HFF-Myc (cell line): ENCODE measurements around the gene RCOR1.

Source experiments
- DNase-seq: peaks from one replicate; pipeline ENCODE4 v3.0.0-alpha.2; 2011; ENCODE audit warnings: low read depth; ENCODE audit errors: extremely low read depth
- H3K4me3 ChIP-seq: replicated peaks from 2 replicates; pipeline ENCODE4 v1.5.1; 2011; ENCODE audit warnings: low read depth, mild to moderate bottlenecking, control low read depth, low read length
- TF ChIP-seq, protein P1 (sequence below): IDR thresholded peaks from 2 replicates; pipeline ENCODE4 v1.5.1; 2012; ENCODE audit warnings: mild to moderate bottlenecking, low read depth, low read length, control low read depth; ENCODE audit errors: missing control alignments

Gene RCOR1

DNA sequence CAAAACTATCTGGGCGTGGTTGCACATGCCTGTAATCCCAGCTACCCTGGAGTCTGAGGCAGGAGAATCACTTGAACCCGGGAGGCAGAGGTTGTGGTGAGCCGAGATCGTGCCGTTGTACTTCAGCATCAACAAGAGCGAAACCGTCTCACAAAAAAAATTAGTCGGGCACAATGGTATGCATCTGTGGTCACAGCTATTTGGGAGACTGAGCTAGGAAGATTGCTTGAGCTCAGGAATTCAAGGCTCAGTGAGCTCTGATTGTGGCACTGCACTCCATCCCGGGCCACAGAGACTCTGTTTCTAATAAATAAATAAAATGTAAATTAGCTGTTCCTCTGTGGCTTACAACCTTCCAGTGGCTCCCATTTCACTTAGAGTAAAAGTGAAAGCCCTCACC is 28.0 kb downstream of the RCOR1 start:
- DNase-seq: no peak
- TF ChIP-seq, protein P1, sequence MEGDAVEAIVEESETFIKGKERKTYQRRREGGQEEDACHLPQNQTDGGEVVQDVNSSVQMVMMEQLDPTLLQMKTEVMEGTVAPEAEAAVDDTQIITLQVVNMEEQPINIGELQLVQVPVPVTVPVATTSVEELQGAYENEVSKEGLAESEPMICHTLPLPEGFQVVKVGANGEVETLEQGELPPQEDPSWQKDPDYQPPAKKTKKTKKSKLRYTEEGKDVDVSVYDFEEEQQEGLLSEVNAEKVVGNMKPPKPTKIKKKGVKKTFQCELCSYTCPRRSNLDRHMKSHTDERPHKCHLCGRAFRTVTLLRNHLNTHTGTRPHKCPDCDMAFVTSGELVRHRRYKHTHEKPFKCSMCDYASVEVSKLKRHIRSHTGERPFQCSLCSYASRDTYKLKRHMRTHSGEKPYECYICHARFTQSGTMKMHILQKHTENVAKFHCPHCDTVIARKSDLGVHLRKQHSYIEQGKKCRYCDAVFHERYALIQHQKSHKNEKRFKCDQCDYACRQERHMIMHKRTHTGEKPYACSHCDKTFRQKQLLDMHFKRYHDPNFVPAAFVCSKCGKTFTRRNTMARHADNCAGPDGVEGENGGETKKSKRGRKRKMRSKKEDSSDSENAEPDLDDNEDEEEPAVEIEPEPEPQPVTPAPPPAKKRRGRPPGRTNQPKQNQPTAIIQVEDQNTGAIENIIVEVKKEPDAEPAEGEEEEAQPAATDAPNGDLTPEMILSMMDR: no peak
- no peak overlapping the region for H3K4me3 ChIP-seq

DNA sequence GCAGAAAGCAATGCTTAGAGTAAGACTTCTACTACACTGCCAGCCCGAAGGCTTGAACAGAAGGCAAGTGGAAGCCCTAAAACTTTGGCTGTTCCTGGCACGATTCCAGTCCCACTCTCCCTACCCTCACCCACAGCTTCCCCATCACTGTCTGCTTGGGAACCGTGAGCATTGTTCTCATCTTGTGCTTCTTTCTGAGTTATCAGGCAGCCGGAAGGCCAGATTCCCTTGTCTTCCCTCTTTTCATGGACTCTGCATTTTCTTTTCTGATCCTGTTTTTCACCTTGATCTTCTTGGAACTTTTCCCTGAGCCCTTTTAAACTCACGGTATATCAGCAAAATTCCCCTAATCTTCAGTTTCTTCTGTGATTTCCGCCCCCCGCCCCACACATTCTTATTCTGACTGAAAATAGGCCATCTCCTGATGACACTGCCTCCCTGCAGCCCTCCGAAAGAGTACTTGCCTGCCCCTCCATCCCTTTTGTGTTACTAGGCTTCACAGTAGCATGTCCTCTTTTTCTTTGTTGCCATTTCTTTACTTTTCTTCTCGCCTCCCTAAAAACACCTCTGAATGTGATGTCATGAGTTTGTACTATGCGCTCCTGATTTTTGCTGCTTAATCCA is 29.9 kb downstream of the RCOR1 start:
- TF ChIP-seq, protein P1: no peak
- no peak for DNase-seq
- no peak overlapping the region for H3K4me3 ChIP-seq

DNA sequence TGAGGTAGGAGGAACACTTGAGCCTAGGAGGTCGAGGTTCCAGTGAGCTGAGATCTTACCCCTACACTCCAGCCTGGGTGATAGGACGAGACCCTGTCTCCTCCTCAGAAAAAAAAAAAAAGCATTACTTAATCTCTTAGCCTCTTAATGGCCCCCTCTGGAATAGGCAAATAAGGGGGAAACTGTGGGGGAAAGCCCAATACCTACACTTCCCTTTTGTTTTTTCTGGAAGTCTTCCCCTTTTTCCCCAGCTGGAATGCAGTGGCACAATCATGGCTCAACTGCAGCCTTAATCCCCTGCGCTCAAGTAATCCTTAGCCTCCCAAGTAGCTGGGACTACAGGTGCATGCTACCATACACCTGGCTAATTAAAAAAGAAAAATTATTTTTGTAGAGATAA is 32.2 kb downstream of the RCOR1 start:
- no peak overlapping the region for H3K4me3 ChIP-seq
- TF ChIP-seq, protein P1: no peak
- DNase-seq: no peak

DNA sequence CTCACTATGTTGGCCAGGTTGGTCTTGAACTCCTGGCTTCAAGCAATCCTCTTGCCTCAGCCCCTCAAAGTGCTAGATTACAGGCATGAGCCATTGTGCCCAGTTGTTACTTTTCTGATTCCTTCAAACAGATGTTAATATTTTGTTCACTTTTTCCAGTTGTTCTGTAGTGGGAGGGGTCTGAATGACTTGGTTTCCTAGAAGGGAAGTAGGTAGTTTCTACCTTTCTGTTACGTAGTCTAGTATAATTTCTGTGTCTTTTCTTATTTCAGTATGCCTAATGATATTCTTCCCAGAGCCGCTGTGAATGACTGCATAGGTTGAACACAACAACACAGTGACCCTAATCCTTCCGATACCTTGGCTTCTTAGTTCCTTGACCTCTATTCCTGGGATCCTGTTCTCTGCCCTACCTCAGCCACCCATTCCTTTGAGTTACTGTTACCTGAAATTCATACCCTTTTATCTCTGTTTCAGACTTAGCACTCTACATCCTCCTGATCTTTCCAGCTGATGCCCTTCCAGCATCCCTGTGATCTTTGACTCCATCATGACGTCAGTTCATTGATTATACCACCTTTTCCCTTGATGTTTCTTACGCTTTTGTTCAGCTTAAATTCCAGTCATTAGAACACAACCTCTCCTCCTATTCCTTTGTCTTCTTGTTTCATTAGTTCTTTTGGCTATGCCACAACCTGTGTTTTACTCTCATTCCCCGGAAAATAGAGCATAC is 33.3 kb downstream of the RCOR1 start:
- DNase-seq: no peak
- no peak overlapping the region for H3K4me3 ChIP-seq
- TF ChIP-seq, protein P1: no peak

DNA sequence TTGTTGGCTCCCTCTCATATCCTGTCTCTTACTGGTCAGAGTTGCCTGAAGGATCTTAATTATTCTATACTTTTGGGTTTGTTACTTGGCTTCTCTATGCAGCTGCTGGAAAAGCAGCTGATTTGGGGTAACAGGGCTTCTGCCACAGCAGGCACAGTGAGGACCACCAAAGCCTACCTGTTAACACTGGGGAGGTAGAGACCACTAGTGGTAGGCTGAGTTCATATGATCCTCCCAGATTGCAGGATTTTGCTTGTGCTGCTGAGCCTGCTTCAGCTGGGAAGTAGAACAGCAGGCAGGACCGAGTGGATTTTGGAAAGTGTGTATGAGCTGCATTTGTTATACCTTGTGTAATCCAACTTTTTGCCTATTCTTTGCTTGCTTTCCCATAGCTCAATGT is 34.1 kb downstream of the RCOR1 start:
- DNase-seq: no peak
- TF ChIP-seq, protein P1: no peak

DNA sequence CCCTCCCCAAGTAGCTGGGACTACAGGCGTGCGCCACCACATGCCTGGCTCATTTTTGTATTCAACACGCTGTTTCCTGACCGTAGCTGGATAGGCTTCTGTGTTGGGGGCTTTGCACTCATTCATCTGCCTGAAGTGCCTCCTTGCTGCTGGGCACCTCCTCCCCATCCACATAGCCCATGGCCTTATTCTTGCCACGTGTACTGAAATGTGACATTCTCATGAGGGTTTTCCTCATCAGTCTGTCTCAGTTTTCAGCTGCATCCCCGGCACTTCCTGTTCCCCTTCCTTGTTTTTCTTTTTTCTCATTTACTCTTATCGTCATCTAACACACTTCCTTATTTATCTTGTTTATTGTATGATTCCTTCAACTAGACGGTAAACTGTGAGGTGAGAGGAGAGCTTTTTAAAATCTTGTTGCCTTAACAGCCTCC is 36.6 kb downstream of the RCOR1 start:
- TF ChIP-seq, protein P1: no peak
- DNase-seq: no peak
- no peak overlapping the region for H3K4me3 ChIP-seq

More for the DNA sequence above, 34.1 kb downstream of the RCOR1 start:
- H3K4me3 ChIP-seq: no peak overlapping the region
